Activated CD8-positive, alpha-beta memory T cell treated with anti-CD3 and anti-CD28 coated beads for 36 hours (primary cell): ENCODE measurements around the gene CYREN. TPM values are rescaled to one million over a fixed set of nuclear protein-coding genes. Genes with fewer than 3 reads are reported as not detected.
"Not testable (repeated sequence)": the region's sequence is repeated elsewhere in the genome, so short reads cannot be mapped to it uniquely, and the experiment has no call there.

ENCODE experiments used
- CTCF ChIA-PET: fragments of 350-600 bp; sonication (Branson Sonifier 250); formaldehyde crosslinking; loops from one replicate; lab custom pipeline; 2021; ENCODE audit warnings: antibody characterized with exemption; lab: Charles Lee
- POLR2A ChIA-PET: fragments of 350-600 bp; sonication (Branson Sonifier 250); formaldehyde crosslinking; loops from one replicate; lab custom pipeline; 2021; ENCODE audit warnings: antibody characterized with exemption; lab: Charles Lee
- total RNA-seq, 2 experiments: library from RNA; stranded (reverse); gene quantifications; one replicate each; pipeline ENCODE4 v1.2.3, GENCODE V29; 2021

CYREN gene
- total RNA-seq, 2 experiments from 2014 or later = 71.4 to 71.7 TPM

DNA sequence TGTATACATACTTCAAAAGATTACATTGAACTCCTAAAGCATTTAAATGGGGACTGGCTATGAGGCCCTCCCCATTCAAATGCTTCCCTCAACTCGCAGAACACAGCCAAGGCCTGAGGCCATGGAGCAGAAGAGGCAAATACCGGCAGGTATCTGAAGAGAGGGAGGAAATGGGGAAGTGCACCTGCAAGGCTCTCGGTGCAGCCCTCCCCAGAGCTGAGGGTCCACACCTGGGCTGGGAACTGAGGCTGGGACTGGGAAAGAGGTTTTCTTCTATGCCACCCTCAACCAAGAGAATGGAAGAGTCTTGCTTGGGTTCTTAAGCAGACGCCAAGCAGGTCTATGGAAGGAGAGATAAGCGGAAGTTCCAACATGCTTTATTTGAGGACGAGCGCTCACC, 13.0 kb upstream of the CYREN start:
- POLR2A ChIA-PET = no interaction called here
- CTCF ChIA-PET = interaction anchor here (1.1 kb wide), 1 partner anchor 12 kb away, joined by 3 read pairs; no protein-coding TSS in a partner anchor

DNA sequence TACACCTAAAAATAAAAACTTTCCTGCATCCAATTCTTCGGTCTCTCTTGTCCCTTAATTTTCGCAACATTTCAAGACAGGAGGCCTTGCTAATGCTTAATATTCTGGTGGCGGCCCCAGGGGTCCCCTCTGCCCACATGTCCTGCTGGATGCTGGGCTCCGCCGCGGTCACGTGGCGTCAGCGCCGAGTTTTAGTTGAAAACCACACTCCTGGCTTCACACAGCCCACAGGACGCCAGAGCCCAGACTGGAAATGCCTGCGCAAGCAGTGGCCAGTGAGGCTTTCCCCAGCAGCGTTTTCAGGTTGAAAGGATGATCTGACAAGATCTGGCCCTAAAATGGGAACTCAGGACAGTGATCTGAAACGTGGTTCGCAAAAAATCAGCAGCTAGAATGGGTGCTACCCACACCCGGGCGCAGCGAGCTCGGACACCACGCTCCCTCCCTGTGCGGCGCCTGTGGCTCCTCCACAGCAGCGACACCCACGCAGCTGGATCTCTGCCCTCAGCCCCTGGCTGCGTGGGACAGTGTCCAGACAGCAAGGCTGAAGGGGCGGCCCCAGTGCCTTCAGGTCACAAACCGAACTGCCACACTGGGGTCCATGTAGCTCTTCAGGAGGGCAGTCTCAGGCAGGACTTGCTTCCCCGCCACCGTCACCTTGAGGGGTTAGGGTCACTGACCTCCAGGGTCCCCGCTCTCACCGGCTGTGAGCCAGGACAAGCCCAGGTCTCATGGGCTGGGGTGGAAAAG, 11.6 kb upstream of the CYREN start:
- ChIA-PET CTCF (no interaction called here), POLR2A (no interaction called here)

DNA sequence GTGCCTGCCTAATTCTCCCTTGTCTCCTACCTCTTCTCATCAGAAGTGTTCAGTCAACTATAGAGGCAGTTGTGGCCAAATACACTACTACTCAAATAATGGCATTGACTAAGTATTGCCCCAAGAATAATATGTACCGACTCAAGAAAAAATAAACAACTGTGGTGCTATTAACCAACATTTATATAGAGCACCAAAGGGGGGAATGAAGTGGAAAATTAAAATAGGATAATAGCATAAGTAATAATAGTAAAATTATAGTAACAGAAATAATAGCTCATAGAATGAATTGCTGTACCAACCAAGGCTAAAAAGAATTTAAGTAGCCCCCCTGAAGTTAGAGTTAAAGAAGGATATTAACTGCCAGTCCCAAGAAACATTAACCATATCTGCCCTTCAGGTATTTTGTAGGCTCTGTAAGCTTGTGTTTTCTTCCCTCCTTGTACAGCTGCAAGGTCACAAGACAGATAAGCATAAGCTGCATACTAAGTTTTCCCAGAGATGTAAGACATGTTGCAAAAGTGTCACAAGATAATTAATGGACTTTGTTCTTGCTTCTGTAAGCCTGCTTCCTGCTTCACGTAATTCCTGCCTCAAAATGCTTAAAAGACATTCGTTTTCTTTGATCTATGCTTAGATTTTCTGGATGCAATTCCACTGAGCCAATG, 10.9 kb upstream of the CYREN start:
- ChIA-PET CTCF (no interaction called here), POLR2A (no interaction called here)

GRCh38 chr7:135180122-135180521, 9.6 kb upstream of the CYREN start:
- CTCF ChIA-PET = no interaction called here
- POLR2A ChIA-PET = no interaction called here

DNA sequence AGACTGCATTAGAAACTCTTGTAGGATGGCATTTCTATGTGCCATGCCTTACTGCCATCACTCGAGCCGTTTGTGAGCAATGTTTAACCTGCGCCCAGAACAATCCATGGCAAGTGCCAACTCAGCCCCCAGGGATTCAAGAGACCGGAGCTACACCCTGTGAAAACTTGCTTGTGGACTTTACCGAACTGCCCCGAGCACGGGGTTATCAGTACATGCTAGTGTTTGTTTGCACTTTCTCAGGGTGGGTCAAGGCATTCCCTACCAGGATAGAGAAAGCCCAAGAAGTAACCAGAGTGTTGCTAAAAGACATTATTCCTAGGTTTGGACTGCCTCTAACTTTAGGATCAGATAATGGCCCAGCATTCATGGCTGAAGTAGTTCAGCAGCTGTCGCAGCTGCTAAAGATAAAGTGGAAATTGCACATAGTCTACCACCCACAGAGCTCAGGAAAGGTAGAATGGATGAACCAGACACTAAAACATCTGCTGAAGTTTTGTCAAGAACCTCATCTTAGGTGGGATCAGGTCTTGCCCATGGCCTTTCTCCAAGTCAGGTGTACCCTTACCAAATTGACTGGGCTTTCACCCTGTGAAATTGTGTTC, 8.9 kb upstream of the CYREN start:
- ChIA-PET POLR2A (no interaction called here), CTCF (no interaction called here)

GRCh38 chr7:135178364-135178763, 7.9 kb upstream of the CYREN start:
- ChIA-PET CTCF (no interaction called here), POLR2A (interaction anchor here (0.6 kb wide), 1 partner anchor 427 kb away, joined by 3 read pairs; no protein-coding TSS in a partner anchor)

DNA sequence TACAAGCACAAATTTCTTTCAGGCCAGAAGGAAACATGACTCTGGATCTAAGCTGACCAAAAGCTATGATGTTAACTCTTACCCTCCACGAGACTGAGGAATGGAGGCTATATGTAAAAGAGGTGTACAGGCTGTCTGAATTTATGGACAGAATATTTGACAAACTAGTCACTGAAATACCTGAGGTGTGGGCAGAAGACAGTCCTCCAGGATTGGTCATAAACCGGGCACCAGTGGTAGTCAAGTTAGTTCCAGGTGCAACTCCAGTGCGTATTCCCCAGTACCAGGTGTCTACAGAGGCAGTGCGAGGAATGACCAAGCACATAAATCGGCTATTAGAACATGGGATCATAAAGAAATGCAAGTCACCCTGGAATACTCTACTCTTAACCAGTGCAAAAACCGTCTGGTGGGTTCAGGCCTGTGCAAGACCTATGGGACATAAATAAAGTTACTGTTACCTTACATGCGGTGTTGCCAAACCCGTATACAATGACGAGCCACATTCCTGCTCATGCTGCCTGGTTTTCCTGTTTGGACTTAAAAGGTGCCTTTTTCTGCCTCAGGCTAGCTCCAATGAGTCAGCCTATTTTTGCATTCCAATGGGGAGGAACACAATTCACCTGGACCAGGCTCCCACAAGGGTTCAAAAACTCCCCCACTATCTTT, 6.7 kb upstream of the CYREN start:
- ChIA-PET CTCF (no interaction called here), POLR2A (no interaction called here)

GRCh38 chr7:135175931-135176330, 5.4 kb upstream of the CYREN start:
- POLR2A ChIA-PET = no interaction called here
- CTCF ChIA-PET = no interaction called here

DNA sequence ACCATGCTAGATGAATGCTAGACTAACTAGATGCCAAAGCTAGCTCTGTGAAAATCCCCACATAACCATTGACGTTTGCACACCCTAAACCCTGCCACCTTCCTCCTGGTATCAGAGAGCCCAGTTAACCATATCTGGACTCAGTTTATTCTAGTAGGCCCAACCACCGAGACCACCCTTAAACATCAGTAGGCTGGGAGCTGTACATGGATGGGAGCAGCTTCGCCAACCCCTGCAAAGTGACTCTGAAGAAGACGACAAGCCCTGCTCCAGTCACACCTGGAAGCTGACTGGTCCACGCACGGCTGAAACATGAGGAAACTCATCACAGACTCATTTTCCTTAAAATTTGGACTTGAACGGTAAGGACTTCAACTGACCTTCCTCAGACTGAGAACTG, 4.4 kb upstream of the CYREN start:
- CTCF ChIA-PET = no interaction called here
- POLR2A ChIA-PET = no interaction called here

DNA sequence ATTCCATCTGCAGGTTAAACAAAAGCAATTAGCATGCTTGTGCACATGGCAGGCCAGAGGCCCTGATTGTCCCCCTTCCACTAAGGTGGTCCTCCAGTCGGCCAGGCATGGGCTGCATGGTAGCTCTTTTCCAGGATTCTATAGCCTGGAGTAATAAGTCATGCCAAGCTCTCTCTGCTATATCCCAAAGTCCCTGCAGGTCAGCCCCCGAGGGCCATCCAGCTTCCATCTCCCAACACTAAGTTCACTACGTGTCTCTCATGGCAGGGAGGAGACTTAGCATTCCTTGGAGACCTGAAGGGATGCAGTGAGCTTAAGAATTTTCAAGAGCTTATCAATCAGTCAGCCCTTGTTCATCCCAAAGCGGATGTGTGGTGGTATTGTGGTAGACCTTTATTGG, 3.4 kb upstream of the CYREN start:
- CTCF ChIA-PET = interaction anchor here (1.1 kb wide), 1 partner anchor 187 kb away, joined by 3 read pairs; the partner anchor contains the start of gene AGBL3
- POLR2A ChIA-PET = not testable (repeated sequence)

GRCh38 chr7:135171581-135172291, 1.2 kb upstream of the CYREN start:
- CTCF ChIA-PET = interaction anchor here (0.6 to 3.2 kb wide), 7 partner anchors 20 to 186 kb away, joined by 3 to 24 read pairs (median 3); partner anchors contain the start of genes AGBL3 and WDR91
- POLR2A ChIA-PET = interaction anchor here (1.4 to 4.2 kb wide), 2 partner anchors 20 to 24 kb away, joined by 4 to 23 read pairs; partner anchors contain the start of gene TMEM140

- CTCF ChIA-PET = interaction anchor here (0.7 to 3.2 kb wide), 14 partner anchors 9 to 738 kb away, joined by 3 to 24 read pairs (median 3); partner anchors contain the start of genes AGBL3, TMEM140 and WDR91
- POLR2A ChIA-PET = interaction anchor here (1.4 to 4.2 kb wide), 3 partner anchors 20 to 184 kb away, joined by 4 to 23 read pairs (median 12); partner anchors contain the start of genes AGBL3 and TMEM140
Observed at GRCh38 chr7:135170998-135171481, 533 bp upstream of the CYREN start.

- POLR2A ChIA-PET = interaction anchor here (1.0 to 4.2 kb wide), 4 partner anchors 10 to 183 kb away, joined by 3 to 23 read pairs (median 12); partner anchors contain the start of genes AGBL3, TMEM140 and WDR91
Observed at GRCh38 chr7:135169964-135170273, 588 bp downstream of the CYREN start.

DNA sequence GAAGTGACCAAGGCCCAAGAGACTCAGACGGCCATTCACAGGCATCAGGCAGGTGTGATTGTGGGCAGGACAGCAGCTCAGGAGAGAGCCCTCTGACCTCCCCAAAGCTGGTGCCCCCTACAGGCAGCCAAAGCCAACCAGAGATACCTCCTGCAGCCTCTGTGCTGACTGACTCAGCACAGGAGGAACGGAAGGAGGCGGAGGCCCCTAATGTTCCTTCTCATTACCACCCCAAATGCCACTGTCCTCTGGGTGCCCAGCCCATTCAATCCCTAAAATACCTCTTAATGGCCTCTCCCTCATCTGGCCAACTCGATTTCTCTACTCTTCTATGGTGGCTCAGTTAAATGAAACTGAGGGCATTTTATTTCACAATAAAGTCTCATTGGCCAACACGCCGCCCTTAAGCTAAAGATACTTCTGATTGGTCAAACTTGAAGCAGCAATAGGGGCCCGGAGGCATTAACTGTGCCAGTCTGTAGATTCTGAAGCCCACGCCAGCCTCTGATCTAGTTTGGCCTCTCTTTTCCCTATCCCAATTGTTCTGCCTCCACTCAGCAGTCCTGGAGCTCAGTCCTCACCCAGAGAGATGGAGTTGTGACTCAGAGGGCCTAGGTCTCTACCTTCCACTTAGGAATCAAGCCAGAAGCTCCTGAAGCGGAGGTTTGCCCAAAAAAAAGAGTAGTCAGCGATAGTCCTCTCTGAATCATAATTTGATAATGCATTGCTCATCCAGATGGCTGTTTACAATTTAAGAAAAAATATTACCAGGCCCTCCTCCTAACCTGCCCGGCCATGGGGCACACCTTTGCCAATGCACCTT, 1.2 kb downstream of the CYREN start:
- ChIA-PET CTCF (interaction anchor here (1.0 to 3.2 kb wide), 9 partner anchors 9 to 540 kb away, joined by 3 to 24 read pairs (median 5); partner anchors contain the start of genes AGBL3, TMEM140 and WDR91), POLR2A (interaction anchor here (1.0 to 4.2 kb wide), 5 partner anchors 9 to 182 kb away, joined by 3 to 23 read pairs (median 12); partner anchors contain the start of genes AGBL3, TMEM140 and WDR91)

More at GRCh38 chr7:135169964-135170273, 588 bp downstream of the CYREN start:
- CTCF ChIA-PET = interaction anchor here (1.2 to 3.2 kb wide), 9 partner anchors 8 to 184 kb away, joined by 3 to 24 read pairs (median 5); partner anchors contain the start of genes AGBL3, TMEM140 and WDR91

- ChIA-PET CTCF (interaction anchor here (1.0 to 3.2 kb wide), 9 partner anchors 9 to 539 kb away, joined by 3 to 24 read pairs (median 5); partner anchors contain the start of genes AGBL3, TMEM140 and WDR91), POLR2A (interaction anchor here (1.6 to 4.2 kb wide), 4 partner anchors 21 to 182 kb away, joined by 4 to 23 read pairs (median 12); partner anchors contain the start of genes AGBL3, TMEM140 and WDR91)
Observed at GRCh38 chr7:135168489-135169140, 1.9 kb downstream of the CYREN start.

DNA sequence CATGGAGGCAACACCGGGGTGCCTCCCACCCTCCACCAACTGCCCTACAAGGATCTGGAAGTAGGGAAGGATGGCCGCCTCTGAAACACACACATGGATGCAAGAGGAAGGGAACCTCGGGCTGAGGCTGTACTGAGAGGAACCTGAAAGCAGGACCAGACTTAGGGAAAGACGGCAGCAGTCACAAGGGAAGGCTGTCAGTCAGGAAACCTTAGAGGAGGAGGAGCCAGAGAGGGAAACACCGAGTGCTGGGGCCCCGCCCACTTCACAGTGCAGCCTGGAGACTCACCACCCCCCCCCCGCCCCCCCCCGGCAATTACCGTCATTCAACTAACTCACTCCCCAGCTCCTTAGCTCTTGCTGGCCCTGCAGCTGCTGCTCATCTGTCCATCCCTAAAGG, 2.5 kb downstream of the CYREN start:
- POLR2A ChIA-PET = interaction anchor here (1.6 to 4.2 kb wide), 2 partner anchors 20 to 175 kb away, joined by 4 to 23 read pairs; partner anchors contain the start of gene TMEM140
- CTCF ChIA-PET = interaction anchor here (1.5 to 2.8 kb wide), 3 partner anchors 19 to 173 kb away, joined by 5 to 10 read pairs (median 5); partner anchors contain the start of gene TMEM140
